OCI-LY7 (cell line): ENCODE results near the gene SPECC1L.
"Not testable (repeated sequence)": the region's sequence is repeated elsewhere in the genome, so short reads cannot be mapped to it uniquely, and the experiment has no call there.

Source experiments
- CTCF ChIP-seq: fragments of 200-600 bp; sonication (generic); conservative IDR thresholded peaks from 2 replicates; pipeline ENCODE4 v1.5.1; 2014; ENCODE audit warnings: mild to moderate bottlenecking, antibody characterized with exemption, low read length, moderate library complexity, mixed read lengths
- EZH2phosphoT487 ChIP-seq: fragments of 200-600 bp; sonication (generic); IDR thresholded peaks from 2 replicates; pipeline ENCODE4 v1.6.1; 2018; ENCODE audit warnings: low read depth, borderline replicate concordance, mild to moderate bottlenecking, mixed run types, antibody characterized with exemption, low read length, moderate library complexity, mixed read lengths

DNA sequence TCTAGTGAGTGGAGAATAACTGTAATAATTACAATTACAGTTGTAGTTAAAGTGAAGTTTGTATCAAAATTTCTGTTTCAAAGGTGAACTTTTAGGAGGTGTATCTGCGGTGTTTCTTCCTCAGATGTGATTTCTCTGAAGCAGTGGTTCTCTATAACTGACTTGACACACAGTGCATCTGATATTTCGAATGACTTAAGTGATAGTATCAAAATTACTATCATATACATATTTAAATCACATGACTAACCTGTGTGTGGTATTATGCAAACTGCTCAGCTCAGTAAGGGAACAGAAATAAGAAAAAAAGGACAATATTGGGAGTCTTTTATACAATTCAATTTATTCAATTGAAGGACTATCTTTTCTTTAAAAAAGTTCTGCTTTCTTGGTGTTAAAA lies 2.4 kb downstream of the SPECC1L start:
- TF ChIP-seq CTCF, EZH2phosphoT487: not testable (repeated sequence)
